WTC11 (cell line): ENCODE results near the gene SRRM3. TPM values are rescaled to one million over a fixed set of nuclear protein-coding genes. Genes with fewer than 3 reads are reported as not detected.

Experiments used
- ATAC-seq: fragments of 200-7000 bp; cut with Tn5 transposase; 2 replicates; pipeline ENCODE4 v1.10.0; 2021; ENCODE audit warnings: mild to moderate bottlenecking, moderate library complexity
- CTCF ChIA-PET: fragments of 300-600 bp; sonication (Branson Sonifier 250); formaldehyde crosslinking; loops from one replicate; lab custom pipeline; 2021; ENCODE audit warnings: antibody characterized with exemption; lab: Charles Lee
- POLR2A ChIA-PET: fragments of 350-600 bp; sonication (Branson Sonifier 250); formaldehyde crosslinking; loops from one replicate; lab custom pipeline; 2021; ENCODE audit warnings: antibody characterized with exemption; lab: Charles Lee
- DNase-seq: peaks from one replicate; pipeline ENCODE4 v3.0.0; 2021; ENCODE audit warnings: low spot score
- H3K27ac Mint-ChIP-seq: 2 replicates; pipeline ENCODE4 v1.8.0; 2021; ENCODE audit warnings: mixed read lengths
- H3K27me3 Mint-ChIP-seq: 2 replicates; pipeline ENCODE4 v1.8.0; 2021; ENCODE audit warnings: low read depth, mild to moderate bottlenecking, moderate library complexity, mixed read lengths
- H3K36me3 Mint-ChIP-seq: 2 replicates; pipeline ENCODE4 v1.8.0; 2021; ENCODE audit warnings: mixed read lengths
- H3K4me1 Mint-ChIP-seq: 2 replicates; pipeline ENCODE4 v1.8.0; 2022; ENCODE audit warnings: mixed read lengths
- H3K4me3 Mint-ChIP-seq: 2 replicates; pipeline ENCODE4 v1.8.0; 2021; ENCODE audit warnings: mild to moderate bottlenecking, moderate library complexity, mixed read lengths
- H3K9me3 Mint-ChIP-seq: 2 replicates; pipeline ENCODE4 v1.8.0; 2021; ENCODE audit warnings: mixed read lengths
- AFF4 ChIP-seq: sonication (generic); formaldehyde crosslinking; IDR thresholded peaks from 2 replicates; pipeline ENCODE4 v1.8.1; 2023; ENCODE audit warnings: mild to moderate bottlenecking, missing genetic modification reagents, borderline replicate concordance
- CREB1 ChIP-seq: sonication (generic); formaldehyde crosslinking; IDR thresholded peaks from 2 replicates; pipeline ENCODE4 v1.8.0; 2023; ENCODE audit warnings: mild to moderate bottlenecking, missing genetic modification reagents
- CTCF ChIP-seq: fragments of 200-600 bp; IDR thresholded peaks from 2 replicates; pipeline ENCODE4 v1.8.0; 2022; ENCODE audit warnings: antibody characterized with exemption
- EMX1 ChIP-seq: fragments of 250-450 bp; sonication (Bioruptor Pico); IDR thresholded peaks from 2 replicates; pipeline ENCODE4 v1.8.0; 2021; ENCODE audit warnings: mild to moderate bottlenecking
- FOXK1 ChIP-seq: sonication (generic); formaldehyde crosslinking; IDR thresholded peaks from 2 replicates; pipeline ENCODE4 v1.8.0; 2022; ENCODE audit warnings: mild to moderate bottlenecking, moderate library complexity, missing genetic modification reagents
- FOXP1 ChIP-seq: sonication (generic); formaldehyde crosslinking; IDR thresholded peaks from 2 replicates; pipeline ENCODE4 v1.8.0; 2022; ENCODE audit warnings: missing genetic modification reagents, mild to moderate bottlenecking, moderate library complexity, borderline replicate concordance
- IRF2 ChIP-seq: sonication (generic); formaldehyde crosslinking; IDR thresholded peaks from 2 replicates; pipeline ENCODE4 v1.8.0; 2022; ENCODE audit warnings: low read depth, missing genetic modification reagents, borderline replicate concordance
- KAT7 ChIP-seq: sonication (generic); formaldehyde crosslinking; IDR thresholded peaks from 2 replicates; pipeline ENCODE4 v1.8.1; 2023; ENCODE audit warnings: missing genetic modification reagents, mild to moderate bottlenecking, borderline replicate concordance
- MYBL2 ChIP-seq: sonication (generic); formaldehyde crosslinking; IDR thresholded peaks from 2 replicates; pipeline ENCODE4 v1.8.1; 2023; ENCODE audit warnings: mild to moderate bottlenecking, moderate library complexity, missing genetic modification reagents
- NR3C1 ChIP-seq: sonication (generic); formaldehyde crosslinking; conservative IDR thresholded peaks from 2 replicates; pipeline ENCODE4 v1.8.1; 2023; ENCODE audit warnings: low read depth, mild to moderate bottlenecking, missing genetic modification reagents
- RELA ChIP-seq: sonication (generic); formaldehyde crosslinking; IDR thresholded peaks from 2 replicates; pipeline ENCODE4 v1.8.1; 2022; ENCODE audit warnings: missing genetic modification reagents, mild to moderate bottlenecking, borderline replicate concordance
- SOX15 ChIP-seq: fragments of 250-450 bp; sonication (Bioruptor Pico); IDR thresholded peaks from 2 replicates; pipeline ENCODE4 v1.9.0; 2021; ENCODE audit warnings: mild to moderate bottlenecking
- ZNF232 ChIP-seq: sonication (generic); formaldehyde crosslinking; IDR thresholded peaks from 2 replicates; pipeline ENCODE4 v1.8.0; 2022; ENCODE audit warnings: mild to moderate bottlenecking, missing genetic modification reagents
- ZNF263 ChIP-seq: sonication (generic); formaldehyde crosslinking; IDR thresholded peaks from 2 replicates; pipeline ENCODE4 v1.8.1; 2022; ENCODE audit warnings: low read depth, mild to moderate bottlenecking, moderate library complexity, missing genetic modification reagents
- total RNA-seq: library from RNA; stranded (reverse); gene quantifications from 3 replicates; pipeline ENCODE4 v1.2.3, GENCODE V29; 2021
- TF ChIP-seq, protein P1 (sequence below): fragments of 250-450 bp; sonication (Bioruptor Pico); IDR thresholded peaks from 2 replicates; pipeline ENCODE4 v1.9.0; 2021; ENCODE audit warnings: moderate library complexity, mild to moderate bottlenecking, inconsistent platforms, borderline replicate concordance
- TF ChIP-seq, protein P2 (sequence below): sonication (generic); formaldehyde crosslinking; IDR thresholded peaks from 2 replicates; pipeline ENCODE4 v1.8.0; 2023; ENCODE audit warnings: mild to moderate bottlenecking, missing genetic modification reagents
- TF ChIP-seq, protein P3 (sequence below): fragments of 250-450 bp; sonication (Bioruptor Pico); IDR thresholded peaks from 2 replicates; pipeline ENCODE4 v1.8.0; 2021; ENCODE audit warnings: mild to moderate bottlenecking
- TF ChIP-seq, protein P4 (sequence below): sonication (generic); formaldehyde crosslinking; IDR thresholded peaks from 2 replicates; pipeline ENCODE4 v1.8.1; 2022; ENCODE audit warnings: low read depth, mild to moderate bottlenecking, moderate library complexity, missing genetic modification reagents, borderline replicate concordance
- TF ChIP-seq, protein P5 (sequence below): fragments of 250-450 bp; sonication (Bioruptor Pico); conservative IDR thresholded peaks from 2 replicates; pipeline ENCODE4 v1.9.0; 2021; ENCODE audit warnings: mild to moderate bottlenecking

SRRM3 gene
- total RNA-seq, 1 experiment from 2014 or later: 17.7 TPM

DNA sequence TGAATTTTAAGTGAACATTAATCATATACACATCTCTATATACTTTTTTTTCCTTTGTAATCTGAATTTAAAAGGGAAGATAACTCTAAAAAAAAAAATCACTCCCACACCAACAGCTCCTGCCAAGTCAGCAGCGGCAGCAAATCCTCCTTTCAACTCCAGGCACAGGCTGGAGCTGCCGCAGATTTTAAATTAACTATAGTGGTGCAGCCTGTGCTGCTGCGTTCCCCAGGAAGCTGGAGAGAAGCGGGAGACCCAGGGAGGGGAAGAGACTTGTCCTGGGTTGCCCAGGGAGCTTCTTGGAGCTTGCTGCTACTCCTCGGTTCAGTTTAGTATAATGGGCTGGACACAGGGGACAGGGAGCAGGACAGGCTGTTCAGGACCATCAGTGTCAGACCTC is 68.2 kb downstream of the SRRM3 start:
- Mint-ChIP-seq H3K9me3 (no peaks in the 10 kb centered on the region), H3K27me3 (peaks cover 9% of the 10 kb centered on the region; the same call in 1 of the 2 replicates), H3K36me3 (no peaks in the 10 kb centered on the region), H3K4me1 (peaks cover 38% of the 10 kb centered on the region), H3K27ac (0 out of 2 replicates have a peak overlapping the region, but pooled peaks have one; percentile 51), H3K4me3 (peak overlapping the region; percentile 14)
- TF ChIP-seq EMX1 (CRISPR knock-in tag): no peak
- no peak for TF ChIP-seq RELA (CRISPR knock-in tag)
- no peak for TF ChIP-seq CREB1
- TF ChIP-seq, protein P1, sequence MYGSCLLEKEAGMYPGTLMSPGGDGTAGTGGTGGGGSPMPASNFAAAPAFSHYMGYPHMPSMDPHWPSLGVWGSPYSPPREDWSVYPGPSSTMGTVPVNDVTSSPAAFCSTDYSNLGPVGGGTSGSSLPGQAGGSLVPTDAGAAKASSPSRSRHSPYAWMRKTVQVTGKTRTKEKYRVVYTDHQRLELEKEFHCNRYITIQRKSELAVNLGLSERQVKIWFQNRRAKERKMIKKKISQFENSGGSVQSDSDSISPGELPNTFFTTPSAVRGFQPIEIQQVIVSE (CRISPR knock-in tag): no peak
- no peak for TF ChIP-seq ZNF263 (CRISPR knock-in tag)
- TF ChIP-seq, protein P2, sequence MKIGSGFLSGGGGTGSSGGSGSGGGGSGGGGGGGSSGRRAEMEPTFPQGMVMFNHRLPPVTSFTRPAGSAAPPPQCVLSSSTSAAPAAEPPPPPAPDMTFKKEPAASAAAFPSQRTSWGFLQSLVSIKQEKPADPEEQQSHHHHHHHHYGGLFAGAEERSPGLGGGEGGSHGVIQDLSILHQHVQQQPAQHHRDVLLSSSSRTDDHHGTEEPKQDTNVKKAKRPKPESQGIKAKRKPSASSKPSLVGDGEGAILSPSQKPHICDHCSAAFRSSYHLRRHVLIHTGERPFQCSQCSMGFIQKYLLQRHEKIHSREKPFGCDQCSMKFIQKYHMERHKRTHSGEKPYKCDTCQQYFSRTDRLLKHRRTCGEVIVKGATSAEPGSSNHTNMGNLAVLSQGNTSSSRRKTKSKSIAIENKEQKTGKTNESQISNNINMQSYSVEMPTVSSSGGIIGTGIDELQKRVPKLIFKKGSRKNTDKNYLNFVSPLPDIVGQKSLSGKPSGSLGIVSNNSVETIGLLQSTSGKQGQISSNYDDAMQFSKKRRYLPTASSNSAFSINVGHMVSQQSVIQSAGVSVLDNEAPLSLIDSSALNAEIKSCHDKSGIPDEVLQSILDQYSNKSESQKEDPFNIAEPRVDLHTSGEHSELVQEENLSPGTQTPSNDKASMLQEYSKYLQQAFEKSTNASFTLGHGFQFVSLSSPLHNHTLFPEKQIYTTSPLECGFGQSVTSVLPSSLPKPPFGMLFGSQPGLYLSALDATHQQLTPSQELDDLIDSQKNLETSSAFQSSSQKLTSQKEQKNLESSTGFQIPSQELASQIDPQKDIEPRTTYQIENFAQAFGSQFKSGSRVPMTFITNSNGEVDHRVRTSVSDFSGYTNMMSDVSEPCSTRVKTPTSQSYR (CRISPR knock-in tag): no peak
- TF ChIP-seq, protein P3, sequence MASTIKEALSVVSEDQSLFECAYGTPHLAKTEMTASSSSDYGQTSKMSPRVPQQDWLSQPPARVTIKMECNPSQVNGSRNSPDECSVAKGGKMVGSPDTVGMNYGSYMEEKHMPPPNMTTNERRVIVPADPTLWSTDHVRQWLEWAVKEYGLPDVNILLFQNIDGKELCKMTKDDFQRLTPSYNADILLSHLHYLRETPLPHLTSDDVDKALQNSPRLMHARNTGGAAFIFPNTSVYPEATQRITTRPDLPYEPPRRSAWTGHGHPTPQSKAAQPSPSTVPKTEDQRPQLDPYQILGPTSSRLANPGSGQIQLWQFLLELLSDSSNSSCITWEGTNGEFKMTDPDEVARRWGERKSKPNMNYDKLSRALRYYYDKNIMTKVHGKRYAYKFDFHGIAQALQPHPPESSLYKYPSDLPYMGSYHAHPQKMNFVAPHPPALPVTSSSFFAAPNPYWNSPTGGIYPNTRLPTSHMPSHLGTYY: no peak
- no peak for TF ChIP-seq NR3C1 (CRISPR knock-in tag)
- TF ChIP-seq AFF4: no peak
- no peak for TF ChIP-seq IRF2
- TF ChIP-seq FOXP1 (CRISPR knock-in tag): no peak
- TF ChIP-seq, protein P4, sequence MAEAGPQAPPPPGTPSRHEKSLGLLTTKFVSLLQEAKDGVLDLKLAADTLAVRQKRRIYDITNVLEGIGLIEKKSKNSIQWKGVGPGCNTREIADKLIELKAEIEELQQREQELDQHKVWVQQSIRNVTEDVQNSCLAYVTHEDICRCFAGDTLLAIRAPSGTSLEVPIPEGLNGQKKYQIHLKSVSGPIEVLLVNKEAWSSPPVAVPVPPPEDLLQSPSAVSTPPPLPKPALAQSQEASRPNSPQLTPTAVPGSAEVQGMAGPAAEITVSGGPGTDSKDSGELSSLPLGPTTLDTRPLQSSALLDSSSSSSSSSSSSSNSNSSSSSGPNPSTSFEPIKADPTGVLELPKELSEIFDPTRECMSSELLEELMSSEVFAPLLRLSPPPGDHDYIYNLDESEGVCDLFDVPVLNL: no peak
- no peak for TF ChIP-seq KAT7 (CRISPR knock-in tag)
- no peak for TF ChIP-seq SOX15 (CRISPR knock-in tag)
- TF ChIP-seq ZNF232 (CRISPR knock-in tag): no peak
- no peak for TF ChIP-seq CTCF
- TF ChIP-seq FOXK1: no peak
- TF ChIP-seq, protein P5, sequence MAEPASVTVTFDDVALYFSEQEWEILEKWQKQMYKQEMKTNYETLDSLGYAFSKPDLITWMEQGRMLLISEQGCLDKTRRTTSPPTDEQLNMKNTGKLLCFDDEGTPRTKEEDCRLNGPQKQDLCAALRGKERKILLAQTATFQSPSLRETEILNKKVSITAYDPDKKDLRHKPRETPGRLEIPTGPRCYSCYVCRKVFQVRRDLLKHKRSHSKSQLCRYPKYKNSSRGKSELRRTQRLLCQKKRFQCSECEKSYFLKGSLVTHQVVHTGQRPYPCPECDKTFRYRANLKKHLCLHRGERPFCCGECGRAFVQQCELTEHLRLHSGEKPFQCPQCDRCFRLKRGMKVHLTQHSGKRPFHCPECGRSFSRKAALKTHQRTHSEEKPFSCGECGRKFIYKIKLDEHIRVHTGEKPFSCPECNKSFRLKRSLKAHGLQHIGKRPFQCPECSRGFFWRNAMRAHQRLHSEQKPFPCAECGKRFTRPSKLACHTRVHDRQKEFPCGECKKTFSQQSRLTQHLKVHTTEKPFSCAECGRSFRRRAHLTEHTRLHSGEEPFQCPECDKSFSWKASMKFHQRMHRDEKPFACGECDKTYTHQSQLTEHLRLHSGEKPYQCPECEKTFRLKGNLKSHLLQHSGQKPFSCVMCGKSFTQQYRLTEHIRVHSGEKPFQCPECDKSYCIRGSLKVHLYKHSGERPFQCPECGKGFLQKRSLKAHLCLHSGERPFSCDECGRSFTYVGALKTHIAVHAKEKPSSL (CRISPR knock-in tag): no peak
- no peak for TF ChIP-seq MYBL2 (CRISPR knock-in tag)
- ATAC-seq (peak; percentile 4; the same call in 1 of the 2 replicates), DNase-seq (no peak)
- ChIA-PET POLR2A (interaction anchor here (0.8 kb wide), 1 partner anchor 12 kb away, joined by 3 read pairs; no protein-coding TSS in a partner anchor), CTCF (interaction anchor here (0.6 to 3.0 kb wide), 13 partner anchors 8 to 1451 kb away, joined by 3 to 17 read pairs (median 3); no protein-coding TSS in a partner anchor)
